NCI-H510A (cell line): ENCODE data around the gene PANK4.

Source experiments
- DNase-seq: peaks from one replicate; lab custom pipeline; 2025; lab: John Stamatoyannopoulos, UW

PANK4 gene

DNA sequence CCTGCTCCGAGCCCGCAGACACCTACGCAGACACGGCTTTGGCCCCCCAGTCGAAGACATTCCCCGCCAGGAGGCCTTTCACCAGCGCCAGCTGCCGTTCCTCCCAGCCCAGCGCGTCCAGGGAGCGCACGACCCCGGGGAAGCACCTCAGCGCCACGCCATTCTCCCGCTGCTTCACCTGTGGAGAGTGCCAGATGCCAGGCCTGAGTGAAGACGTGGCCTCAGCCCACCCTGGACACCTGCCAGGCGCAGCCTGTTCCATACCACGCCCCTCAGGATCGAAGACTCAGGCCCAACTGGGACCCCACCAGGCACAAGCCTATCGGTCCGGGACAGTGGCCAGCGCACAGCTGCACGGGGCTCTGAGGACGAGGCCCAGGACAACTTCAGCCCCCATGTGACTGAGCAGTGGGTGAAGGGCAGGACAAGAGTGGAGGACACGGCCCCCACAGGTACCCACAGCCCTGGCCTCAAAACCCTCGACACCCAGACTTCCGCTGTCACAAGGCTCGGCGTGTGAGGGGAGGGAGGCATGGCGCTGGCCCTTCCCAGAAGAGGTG is 13.5 kb downstream of the PANK4 start:
- no peak for DNase-seq

DNA sequence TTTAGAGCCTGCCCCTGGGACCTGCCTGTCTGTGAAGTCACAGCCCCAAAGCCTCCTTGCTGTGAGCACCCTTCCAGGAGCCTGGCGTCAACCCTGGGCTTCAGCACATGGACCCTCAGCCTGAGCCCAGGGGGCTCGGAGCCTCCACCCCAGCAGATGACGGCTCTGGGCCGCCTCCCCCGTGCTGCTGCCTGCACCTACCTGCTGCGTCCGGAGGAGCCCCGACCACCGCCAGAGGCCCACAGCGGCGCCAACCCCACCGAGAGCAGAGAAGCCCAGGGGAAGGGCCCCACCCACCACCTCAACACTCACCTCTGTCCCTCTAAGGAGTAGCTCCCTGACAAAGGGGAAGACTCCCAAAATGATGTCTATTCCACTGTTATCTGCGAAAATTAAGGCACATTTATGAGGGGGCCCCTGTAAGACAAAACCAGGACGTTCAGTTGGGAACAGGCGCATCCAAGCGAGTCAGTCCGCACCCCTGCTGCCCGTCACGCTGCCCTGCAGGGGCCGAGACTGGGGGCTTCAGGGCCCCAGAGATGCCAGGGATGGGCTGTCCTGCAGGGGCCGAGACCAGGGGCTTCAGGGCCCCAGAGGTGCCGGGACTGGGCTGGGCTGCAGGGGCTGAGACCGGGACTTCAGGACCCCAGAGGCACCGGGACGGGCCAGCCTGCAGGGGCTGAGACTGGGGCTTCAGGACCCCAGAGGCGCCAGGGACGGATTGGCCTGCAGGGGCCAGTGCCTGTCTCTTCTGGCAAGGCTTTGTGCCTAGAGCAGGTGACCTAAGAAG is 15.8 kb downstream of the PANK4 start:
- no peak for DNase-seq

DNA sequence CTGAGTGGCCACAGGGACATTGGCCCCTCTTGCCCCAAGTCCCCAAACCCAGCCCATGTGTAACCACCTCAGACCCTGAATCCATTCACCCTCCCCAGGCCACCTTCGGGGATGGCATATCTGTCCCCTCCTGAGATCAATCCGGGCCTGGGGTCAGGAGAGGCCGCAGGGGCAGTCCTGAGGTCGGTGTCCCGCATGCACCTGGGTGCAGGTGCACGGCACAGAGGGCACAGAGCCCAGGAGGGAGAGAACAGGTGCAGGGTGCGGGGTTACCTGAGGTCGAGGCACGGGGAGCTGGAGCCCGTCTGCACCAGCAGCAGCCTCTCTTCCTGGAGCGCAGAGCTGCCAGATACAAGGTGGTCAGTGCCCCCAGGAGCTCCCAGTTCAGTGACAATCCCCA is 16.8 kb downstream of the PANK4 start:
- DNase-seq, result no peak

- DNase-seq, result no peak
Measured at GRCh38 chr1:2508751-2509150, 17.6 kb downstream of the PANK4 start.

- no peak for DNase-seq
Measured at GRCh38 chr1:2508180-2508579, 18.2 kb downstream of the PANK4 start.

- no peak for DNase-seq
Measured at GRCh38 chr1:2507744-2508155, 18.6 kb downstream of the PANK4 start.

- no peak for DNase-seq
Measured at GRCh38 chr1:2506901-2507565, 19.4 kb downstream of the PANK4 start.

DNA sequence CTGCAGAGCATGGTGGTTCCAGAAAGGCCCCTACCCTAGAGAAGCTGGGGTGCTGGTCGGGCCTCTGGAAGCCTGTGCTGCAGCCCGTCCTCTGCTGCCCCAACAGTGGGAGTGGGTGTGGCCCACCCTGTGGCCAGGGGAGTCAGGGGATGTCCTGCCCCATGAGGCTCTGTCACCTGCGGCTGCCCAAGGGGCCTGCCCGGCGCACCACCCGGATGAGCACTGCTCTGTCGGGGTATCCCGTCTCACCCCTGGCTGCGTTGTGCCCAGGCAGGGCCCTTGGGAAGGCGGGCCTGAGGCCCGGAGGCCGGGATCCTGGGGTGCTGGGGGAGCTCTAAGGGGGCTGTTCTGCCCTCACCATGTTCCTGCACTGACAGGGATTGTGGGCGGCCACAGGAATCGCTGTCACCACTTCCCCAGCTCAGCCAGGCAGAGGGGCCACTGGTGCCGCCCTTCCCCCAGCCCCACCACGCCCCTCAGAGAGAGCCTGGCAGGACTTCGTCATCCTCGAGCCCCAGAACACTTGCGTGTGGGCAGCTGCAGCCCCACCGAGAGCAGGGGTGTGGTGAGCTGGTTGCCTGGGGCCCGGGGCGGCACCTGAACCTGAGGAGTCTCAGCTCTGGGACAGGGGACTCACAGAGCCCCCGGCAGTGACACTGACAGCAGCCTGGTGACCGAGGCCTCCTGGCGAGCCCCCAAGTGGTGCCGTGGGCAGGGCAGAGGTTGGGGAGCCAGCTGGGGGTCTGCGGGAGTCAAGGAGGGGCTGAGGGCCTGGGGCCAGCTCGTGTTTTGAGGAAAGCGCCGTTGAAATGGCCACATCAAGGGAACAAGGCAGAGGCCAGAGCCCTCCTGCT is 20.2 kb downstream of the PANK4 start:
- DNase-seq, result no peak

- no peak for DNase-seq
Measured at GRCh38 chr1:2505461-2505994, 20.9 kb downstream of the PANK4 start.

DNA sequence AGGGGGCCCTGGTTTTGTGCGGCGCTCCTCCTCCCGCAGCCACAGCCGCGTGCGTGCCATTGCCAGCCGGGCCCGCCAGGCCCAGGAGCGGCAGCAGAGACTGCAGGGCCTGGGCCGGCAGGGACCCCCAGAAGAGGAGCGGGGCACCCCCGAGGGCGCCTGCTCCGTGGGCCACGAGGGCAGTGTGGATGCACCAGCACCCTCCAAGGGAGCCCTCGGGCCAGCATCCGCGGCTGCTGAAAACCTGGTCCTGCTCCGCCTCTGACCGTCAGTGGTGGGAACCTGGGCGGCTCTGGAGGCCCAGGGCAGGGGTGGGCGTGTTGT is 21.5 kb downstream of the PANK4 start:
- DNase-seq, result no peak

- no peak for DNase-seq
Measured at GRCh38 chr1:2504225-2504948, 22.0 kb downstream of the PANK4 start.

- DNase-seq, result no peak
Measured at GRCh38 chr1:2503554-2504224, 22.7 kb downstream of the PANK4 start.

- no peak for DNase-seq
Measured at GRCh38 chr1:2502661-2503553, 23.5 kb downstream of the PANK4 start.

DNA sequence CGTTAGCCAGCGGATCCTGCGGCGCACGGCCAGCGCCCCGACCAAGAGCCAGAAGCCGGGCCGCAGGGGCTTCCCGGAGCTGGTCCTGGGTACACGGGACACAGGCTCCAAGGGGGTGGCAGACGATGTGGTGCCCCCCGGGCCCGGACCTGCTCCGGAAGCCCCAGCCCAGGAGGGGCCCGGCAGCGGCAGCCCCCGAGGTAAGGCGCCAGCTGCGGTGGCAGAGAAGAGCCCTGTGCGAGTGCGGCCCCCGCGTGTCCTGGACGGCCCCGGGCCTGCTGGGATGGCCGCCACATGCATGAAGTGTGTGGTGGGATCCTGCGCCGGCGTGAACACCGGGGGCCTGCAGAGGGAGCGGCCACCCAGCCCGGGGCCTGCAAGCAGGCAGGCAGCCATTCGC is 24.2 kb downstream of the PANK4 start:
- DNase-seq, result no peak

- DNase-seq, result no peak
Measured at GRCh38 chr1:2501820-2502119, 24.6 kb downstream of the PANK4 start.

GRCh38 chr1:2501041-2501819 is 25.2 kb downstream of the PANK4 start:
- DNase-seq, result no peak

GRCh38 chr1:2499986-2500596 is 26.3 kb downstream of the PANK4 start:
- no peak for DNase-seq

GRCh38 chr1:2499260-2499659 is 27.1 kb downstream of the PANK4 start:
- no peak for DNase-seq

GRCh38 chr1:2498648-2499047 is 27.7 kb downstream of the PANK4 start:
- DNase-seq, result no peak
